CD4-positive, CD25-positive, alpha-beta regulatory T cell (primary cell): Measurements from ENCODE around the gene MTIF3. TPM values are rescaled to one million over a fixed set of nuclear protein-coding genes. Genes with fewer than 3 reads are reported as not detected.
A peak's percentile ranks its signal among the peaks of the same experiment; 100 is the strongest.

ENCODE experiments used
- ATAC-seq, 2 donors: fragments of 150-1000 bp; cut with Tn5 transposase; one replicate each; pipeline ENCODE4 v1.10.0; 2021; ENCODE audit warnings: low read depth in 2 of 2, moderate number of reproducible peaks in 2 of 2, moderate library complexity in 1 of 2
- DNase-seq, 3 donors: peaks; one replicate each; pipeline versions ENCODE4 v3.0.0 to v3.0.0-alpha.2; 2012 to 2022; ENCODE audit warnings: mixed read lengths in 1 of 3
- H3K27ac ChIP-seq: one replicate; pipeline ENCODE4 v1.7.0; 2013; ENCODE audit warnings: mild to moderate bottlenecking, low read length; ENCODE audit not compliant: insufficient read depth, poor library complexity, severe bottlenecking
- H3K27me3 ChIP-seq: one replicate; pipeline ENCODE4 v1.7.0; 2013; ENCODE audit warnings: low read length; ENCODE audit not compliant: control insufficient read depth, insufficient read depth
- H3K36me3 ChIP-seq: one replicate; pipeline ENCODE4 v1.7.0; 2013; ENCODE audit warnings: mild to moderate bottlenecking, low read length, moderate library complexity; ENCODE audit not compliant: control insufficient read depth, insufficient read depth
- H3K4me1 ChIP-seq: 2 replicates; pipeline ENCODE4 v1.7.0; 2013; ENCODE audit warnings: mild to moderate bottlenecking, low read length; ENCODE audit not compliant: insufficient read depth, control insufficient read depth, poor library complexity, severe bottlenecking
- H3K4me3 ChIP-seq: one replicate; pipeline ENCODE4 v1.7.0; 2013; ENCODE audit warnings: low read depth, mild to moderate bottlenecking, low read length, moderate library complexity
- H3K9me3 ChIP-seq, 2 experiments: 1 replicate in 1 of 2; 2 replicates in 1 of 2; pipeline ENCODE4 v1.7.0; 2013; ENCODE audit warnings: low read length in 2 of 2, mild to moderate bottlenecking in 1 of 2, moderate library complexity in 1 of 2; ENCODE audit not compliant: control insufficient read depth in 2 of 2
- H3K27ac Mint-ChIP-seq, 3 donors: one replicate each; pipeline ENCODE4 v1.8.0; 2020 to 2022; ENCODE audit warnings: mild to moderate bottlenecking in 3 of 3, mixed read lengths in 3 of 3, moderate library complexity in 2 of 3
- H3K27me3 Mint-ChIP-seq: one replicate; pipeline ENCODE4 v1.8.0; 2022; ENCODE audit warnings: mild to moderate bottlenecking, mixed read lengths
- H3K36me3 Mint-ChIP-seq: one replicate; pipeline ENCODE4 v1.8.0; 2020; ENCODE audit warnings: mixed read lengths
- H3K4me1 Mint-ChIP-seq, 4 donors: one replicate each; pipeline ENCODE4 v1.8.0; 2020 to 2022; ENCODE audit warnings: mixed read lengths in 4 of 4, mild to moderate bottlenecking in 1 of 4
- H3K4me3 Mint-ChIP-seq, 4 donors: one replicate each; pipeline ENCODE4 v1.8.0; 2020 to 2022; ENCODE audit warnings: mild to moderate bottlenecking in 4 of 4, mixed read lengths in 4 of 4, moderate library complexity in 3 of 4
- H3K9me3 Mint-ChIP-seq, 7 donors: one replicate each; pipeline ENCODE4 v1.8.0; 2020 to 2022; ENCODE audit warnings: mixed read lengths in 7 of 7, mild to moderate bottlenecking in 3 of 7, moderate library complexity in 2 of 7
- polyA plus RNA-seq, 4 donors: library from polyadenylated mRNA; unstranded; fragments of 300-500 nt; fragmentation: Illumina TruSeq; gene quantifications; one replicate each; pipeline ENCODE4 v1.2.3, GENCODE V29; 2021
- total RNA-seq: library from RNA; stranded (reverse); gene quantifications from one replicate; pipeline ENCODE4 v1.2.3, GENCODE V29; 2022

Gene MTIF3
- total and polyA plus RNA-seq, 5 donors from 2014 or later: 48.9 to 114 (median 97.7) TPM

DNA sequence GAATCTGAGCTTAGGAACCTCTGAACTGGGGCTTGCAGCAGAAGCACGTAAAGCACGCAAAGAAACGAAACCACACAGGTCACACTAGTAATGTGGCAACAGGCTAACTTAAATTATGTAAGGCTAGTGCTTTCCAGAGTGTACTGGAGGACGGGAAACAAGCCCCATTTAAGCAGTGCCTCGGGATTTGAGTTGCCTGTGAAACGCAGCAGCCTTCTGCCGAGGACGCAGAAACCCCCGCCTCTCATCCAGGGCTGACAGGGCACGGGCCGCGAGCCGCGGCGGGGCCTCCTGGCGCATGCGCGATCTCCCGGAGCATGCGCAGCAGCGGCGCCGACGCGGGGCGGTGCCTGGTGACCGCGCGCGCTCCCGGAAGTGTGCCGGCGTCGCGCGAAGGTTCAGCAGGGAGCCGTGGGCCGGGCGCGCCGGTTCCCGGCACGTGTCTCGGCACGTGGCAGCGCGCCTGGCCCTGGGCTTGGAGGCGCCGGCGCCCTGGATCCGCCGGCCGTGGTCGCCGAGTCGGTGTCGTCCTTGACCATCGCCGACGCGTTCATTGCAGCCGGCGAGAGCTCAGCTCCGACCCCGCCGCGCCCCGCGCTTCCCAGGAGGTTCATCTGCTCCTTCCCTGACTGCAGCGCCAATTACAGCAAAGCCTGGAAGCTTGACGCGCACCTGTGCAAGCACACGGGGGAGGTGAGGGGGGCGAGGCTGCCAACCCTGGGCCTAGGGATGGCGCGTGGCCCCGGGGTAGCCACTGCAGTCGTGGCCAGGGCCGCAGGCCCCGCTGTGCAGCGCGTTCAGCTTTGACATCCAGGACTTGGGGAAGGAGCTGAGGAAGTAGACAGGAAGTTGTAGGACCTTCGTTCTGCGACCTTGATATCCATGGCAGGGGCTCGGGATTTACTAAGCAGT lies 25.9 kb downstream of the MTIF3 start, which contains the start of gene GTF3A:
TSS of gene GTF3A (plus strand) at position 374 of the 912 bp plus-strand sequence.
- Histone ChIP-seq H3K27me3 (no peaks in the 10 kb centered on the region), H3K4me1 (peaks cover 54% of the 10 kb centered on the region), H3K27ac (peak within 1 kb of the TSS; percentile 93), H3K36me3 (peaks cover 19% of the 10 kb centered on the region), H3K4me3 (peak within 1 kb of the TSS; percentile 96), H3K9me3 (no peaks in the 10 kb centered on the region)
- Mint-ChIP-seq H3K27ac (peak within 1 kb of the TSS; percentile 91 to 98 (median 95)), H3K36me3 (peaks cover 27% of the 10 kb centered on the region), H3K9me3 (no peaks in the 10 kb centered on the region), H3K4me3 (peak within 1 kb of the TSS; percentile 90 to 96 (median 94)), H3K4me1 (peaks cover 9 to 56% (median 32%) of the 10 kb centered on the region in 4 donors), H3K27me3 (no peaks in the 10 kb centered on the region)
- ATAC-seq (peak; percentile 53 to 61), DNase-seq (peak; percentile 81 to 92 (median 92))

GRCh38 chr13:27423333-27423732 lies 27.0 kb downstream of the MTIF3 start:
- Histone ChIP-seq H3K4me3 (peak overlapping the region; percentile 94), H3K27me3 (no peaks in the 10 kb centered on the region), H3K4me1 (peaks cover 42% of the 10 kb centered on the region), H3K36me3 (peaks cover 8% of the 10 kb centered on the region), H3K9me3 (no peaks in the 10 kb centered on the region), H3K27ac (no peak overlapping the region)
- Mint-ChIP-seq H3K4me1 (peaks cover 9 to 44% (median 28%) of the 10 kb centered on the region in 4 donors), H3K36me3 (peaks cover 21% of the 10 kb centered on the region), H3K27ac (peak overlapping the region; percentile 35 to 95 (median 53)), H3K9me3 (no peaks in the 10 kb centered on the region), H3K4me3 (peak overlapping the region; percentile 88 to 96 (median 92)), H3K27me3 (no peaks in the 10 kb centered on the region)
- ATAC-seq (no peak), DNase-seq (no peak)

GRCh38 chr13:27421101-27421871 lies 29.1 kb downstream of the MTIF3 start:
- ATAC-seq (no peak), DNase-seq (no peak)
- no peaks in the 10 kb centered on the region for H3K27me3 ChIP-seq
- no peaks in the 10 kb centered on the region for H3K36me3 ChIP-seq
- Mint-ChIP-seq H3K4me1 (peaks cover 0 to 25% (median 15%) of the 10 kb centered on the region in 4 donors), H3K27ac (peak overlapping the region in 1 of 3 donors; percentile 64), H3K36me3 (peaks cover 4% of the 10 kb centered on the region), H3K9me3 (no peaks in the 10 kb centered on the region), H3K27me3 (peaks cover 5% of the 10 kb centered on the region), H3K4me3 (peak overlapping the region in 2 of 4 donors; percentile 53 to 80)
- no peak overlapping the region for H3K27ac ChIP-seq
- no peaks in the 10 kb centered on the region for H3K9me3 ChIP-seq
- peaks cover 22% of the 10 kb centered on the region for H3K4me1 ChIP-seq
- H3K4me3 ChIP-seq: no peak overlapping the region

GRCh38 chr13:27419328-27419727 lies 31.0 kb downstream of the MTIF3 start:
- DNase-seq (no peak), ATAC-seq (no peak)
- Histone ChIP-seq H3K4me3 (no peak overlapping the region), H3K9me3 (no peaks in the 10 kb centered on the region), H3K4me1 (peaks cover 5% of the 10 kb centered on the region), H3K27me3 (no peaks in the 10 kb centered on the region), H3K27ac (no peak overlapping the region), H3K36me3 (no peaks in the 10 kb centered on the region)
- Mint-ChIP-seq H3K27ac (no peak overlapping the region), H3K27me3 (peaks cover 11% of the 10 kb centered on the region), H3K36me3 (no peaks in the 10 kb centered on the region), H3K9me3 (no peaks in the 10 kb centered on the region), H3K4me3 (no peak overlapping the region), H3K4me1 (peaks cover 0 to 13% (median 6%) of the 10 kb centered on the region in 4 donors)

DNA sequence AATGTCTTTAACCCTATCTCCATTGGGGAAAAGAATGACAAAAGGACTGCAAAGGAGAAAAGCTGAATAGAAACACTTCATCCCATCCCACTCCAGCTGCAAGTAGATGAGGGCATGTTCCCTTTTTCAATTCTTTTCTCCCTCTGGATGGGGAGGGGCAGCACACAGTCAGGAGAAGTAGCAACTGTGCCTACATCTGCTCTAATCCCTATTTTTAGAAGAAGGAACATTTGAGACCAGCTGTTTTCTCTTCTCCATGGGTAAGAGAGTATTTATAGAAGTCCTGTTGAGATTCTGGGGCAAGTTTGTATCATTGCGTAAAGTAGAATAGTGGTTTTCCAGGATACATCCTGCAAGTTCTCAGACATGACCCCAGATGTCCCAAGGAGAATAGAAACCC lies 35.2 kb downstream of the MTIF3 start:
- Histone ChIP-seq H3K27ac (no peak overlapping the region), H3K4me1 (no peaks in the 10 kb centered on the region), H3K27me3 (peaks cover 4% of the 10 kb centered on the region), H3K9me3 (no peaks in the 10 kb centered on the region), H3K36me3 (no peaks in the 10 kb centered on the region), H3K4me3 (no peak overlapping the region)
- no peak for DNase-seq
- H3K36me3 Mint-ChIP-seq: peaks cover under 1% of the 10 kb centered on the region
- ATAC-seq: no peak
- no peaks in the 10 kb centered on the region for H3K4me1 Mint-ChIP-seq
- no peak overlapping the region for H3K4me3 Mint-ChIP-seq
- H3K27me3 Mint-ChIP-seq: peaks cover 29% of the 10 kb centered on the region
- H3K9me3 Mint-ChIP-seq: peaks cover 0 to under 1% (median 0%) of the 10 kb centered on the region in 7 donors
- no peak overlapping the region for H3K27ac Mint-ChIP-seq

GRCh38 chr13:27411341-27411740 lies 39.0 kb downstream of the MTIF3 start:
- Histone ChIP-seq H3K27ac (no peak overlapping the region), H3K4me1 (peaks cover 2% of the 10 kb centered on the region), H3K27me3 (peaks cover 11% of the 10 kb centered on the region), H3K36me3 (no peaks in the 10 kb centered on the region), H3K4me3 (no peak overlapping the region), H3K9me3 (no peaks in the 10 kb centered on the region)
- peaks cover 0 to 3% (median 2%) of the 10 kb centered on the region in 4 donors for H3K4me1 Mint-ChIP-seq
- H3K4me3 Mint-ChIP-seq: no peak overlapping the region
- ATAC-seq: no peak
- peaks cover 0 to 2% (median 0%) of the 10 kb centered on the region in 7 donors for H3K9me3 Mint-ChIP-seq
- H3K27ac Mint-ChIP-seq: no peak overlapping the region
- DNase-seq: no peak
- H3K27me3 Mint-ChIP-seq: peaks cover 45% of the 10 kb centered on the region
- peaks cover 3% of the 10 kb centered on the region for H3K36me3 Mint-ChIP-seq

DNA sequence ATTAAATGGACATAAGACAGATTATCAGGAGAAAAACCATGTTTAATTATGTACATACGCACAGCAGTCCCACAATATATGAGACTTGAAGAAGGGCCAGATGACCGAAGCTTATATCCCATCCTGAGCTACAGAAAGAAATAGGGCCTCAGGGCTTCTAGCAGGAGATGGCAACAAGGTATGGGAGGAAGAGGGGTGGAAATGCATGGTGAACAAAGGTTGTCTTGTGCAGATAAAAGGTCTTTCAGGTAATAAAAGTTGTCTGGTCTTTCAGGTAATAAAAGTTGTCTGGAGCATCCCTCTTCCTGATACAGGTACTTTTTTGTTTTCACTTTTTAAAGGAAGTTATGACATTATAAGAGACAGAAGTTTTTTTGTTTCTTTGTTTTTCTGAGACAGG lies 41.4 kb downstream of the MTIF3 start:
- H3K27ac Mint-ChIP-seq: no peak overlapping the region
- peaks cover 39% of the 10 kb centered on the region for H3K27me3 Mint-ChIP-seq
- Histone ChIP-seq H3K27ac (no peak overlapping the region), H3K36me3 (no peaks in the 10 kb centered on the region), H3K4me1 (peaks cover 2% of the 10 kb centered on the region), H3K9me3 (no peaks in the 10 kb centered on the region), H3K4me3 (no peak overlapping the region), H3K27me3 (peaks cover 11% of the 10 kb centered on the region)
- DNase-seq (no peak), ATAC-seq (no peak)
- H3K4me3 Mint-ChIP-seq: no peak overlapping the region
- H3K4me1 Mint-ChIP-seq: peaks cover 0 to 7% (median 3%) of the 10 kb centered on the region in 4 donors
- peaks cover 3% of the 10 kb centered on the region for H3K36me3 Mint-ChIP-seq
- H3K9me3 Mint-ChIP-seq: peaks cover 0 to 2% (median 0%) of the 10 kb centered on the region in 7 donors
